Right lobe of liver (tissue), 4 donors: Measurements from ENCODE around the gene ABCC1.

Source experiments
- CTCF ChIP-seq, 4 donors: fragments of 200-600 bp in 3 of 4; fragments of 450-650 bp in 1 of 4; IDR thresholded peaks; one replicate each; pipeline versions ENCODE4 v1.5.1 to v1.8.0; 2016 to 2022; ENCODE audit warnings: antibody characterized with exemption in 4 of 4, mild to moderate bottlenecking in 2 of 4
- POLR2A ChIP-seq: fragments of 450-650 bp; IDR thresholded peaks from one replicate; pipeline ENCODE4 v1.6.1; 2017; ENCODE audit warnings: antibody characterized with exemption, mild to moderate bottlenecking
- donor health status: DM: no; HTN: no; CAD: no.
- donor health status: DM: no; HTN: no; CAD: no.
- donor health status: DM: no; HTN: yes; CAD: no.

- TF ChIP-seq CTCF (IDR thresholded peaks at IDR 0.05) (no peak), POLR2A (no peak)
Measured at GRCh38 chr16:16096121-16096857, 146.9 kb downstream of the ABCC1 start.
